Hematopoietic multipotent progenitor cell treated with erythropoietin and hydrocortisone succinate and interleukin-3 and kit ligand, for 15 days (in vitro differentiated cells): ENCODE measurements around the gene CABCOCO1.
"Not testable (repeated sequence)": the region's sequence is repeated elsewhere in the genome, so short reads cannot be mapped to it uniquely, and the experiment has no call there.

Source experiments
- DNase-seq: peaks from one replicate; pipeline ENCODE4 v3.0.0-alpha.2; 2015; ENCODE audit warnings: low spot score

The CABCOCO1 gene

GRCh38 chr10:61643316-61643751 lies 19.4 kb upstream of the CABCOCO1 start:
- DNase-seq = no peak

DNA sequence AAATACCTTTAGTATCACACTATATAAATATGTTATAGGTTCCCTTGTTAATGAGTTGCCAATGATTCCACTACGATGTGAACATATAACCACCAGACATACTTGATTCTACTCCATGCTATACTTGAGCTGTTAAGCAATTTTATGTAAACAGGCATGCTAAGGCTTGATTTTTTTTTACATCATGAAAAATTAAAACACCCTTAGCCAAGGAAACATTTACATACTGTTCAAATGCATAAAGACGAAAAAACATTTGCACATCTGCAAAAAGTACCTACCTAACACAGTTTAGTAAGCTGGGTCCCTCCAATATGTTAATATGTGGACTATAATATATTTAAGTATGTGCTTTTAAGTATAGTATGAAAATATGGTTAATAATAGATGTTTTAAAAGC lies 9.0 kb upstream of the CABCOCO1 start:
- DNase-seq = no peak

DNA sequence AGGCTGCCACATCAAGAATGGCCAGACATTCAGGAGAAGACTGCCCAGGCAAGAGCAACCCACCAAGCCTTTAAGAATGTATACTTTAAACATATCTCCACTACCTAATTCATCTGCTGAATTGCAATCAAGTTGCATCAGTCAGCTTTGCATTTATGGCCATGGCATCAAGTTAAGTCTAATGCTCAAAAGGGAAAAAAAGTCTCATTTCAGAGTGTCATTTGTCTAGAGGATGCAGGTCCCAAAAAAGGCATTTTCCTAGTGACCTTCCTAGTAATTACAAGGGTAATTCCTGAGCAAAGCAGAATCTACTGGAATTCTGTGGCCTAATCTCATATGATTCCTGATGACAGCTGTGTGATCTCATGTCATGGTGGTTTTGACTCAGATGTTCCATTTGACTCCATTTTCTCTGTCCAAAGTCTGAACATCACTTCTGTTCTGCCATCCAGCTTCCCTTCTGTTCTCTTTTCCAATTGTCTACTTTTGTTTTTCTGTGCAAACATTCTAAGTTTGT lies 7.3 kb upstream of the CABCOCO1 start:
- DNase-seq = no peak

GRCh38 chr10:61663466-61663865 lies 737 bp downstream of the CABCOCO1 start:
- DNase-seq = no peak

GRCh38 chr10:61664985-61665384 lies 2.3 kb downstream of the CABCOCO1 start:
- no peak for DNase-seq

DNA sequence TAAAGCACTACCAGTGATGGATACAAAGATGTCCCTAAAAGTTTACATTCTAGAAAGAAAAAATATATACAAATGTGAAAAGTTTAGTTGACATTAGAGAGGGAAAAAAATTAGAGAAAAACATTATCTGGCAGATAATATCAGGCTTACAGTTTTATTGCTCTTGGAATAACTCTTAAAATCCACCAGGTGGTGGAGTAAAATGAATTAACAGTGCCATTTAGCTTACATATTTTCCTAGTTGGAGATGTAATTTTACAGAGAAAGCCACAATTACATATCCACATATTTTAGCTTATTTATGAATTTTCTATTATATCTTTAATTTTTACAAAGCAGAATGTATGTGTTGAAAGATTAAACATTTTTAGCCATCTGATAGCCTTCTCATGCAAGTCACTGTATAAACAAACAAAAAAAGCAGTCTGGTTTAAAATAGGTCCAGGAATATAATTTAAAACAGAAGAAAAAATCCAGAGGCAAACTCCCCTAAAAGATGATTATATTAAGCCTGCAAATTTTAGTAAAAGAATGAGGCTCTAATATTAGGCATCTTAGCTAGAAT lies 6.5 kb downstream of the CABCOCO1 start:
- DNase-seq = no peak

- DNase-seq = no peak
These were observed 7.1 kb downstream of the CABCOCO1 start for GRCh38 chr10:61669849-61670248.

DNA sequence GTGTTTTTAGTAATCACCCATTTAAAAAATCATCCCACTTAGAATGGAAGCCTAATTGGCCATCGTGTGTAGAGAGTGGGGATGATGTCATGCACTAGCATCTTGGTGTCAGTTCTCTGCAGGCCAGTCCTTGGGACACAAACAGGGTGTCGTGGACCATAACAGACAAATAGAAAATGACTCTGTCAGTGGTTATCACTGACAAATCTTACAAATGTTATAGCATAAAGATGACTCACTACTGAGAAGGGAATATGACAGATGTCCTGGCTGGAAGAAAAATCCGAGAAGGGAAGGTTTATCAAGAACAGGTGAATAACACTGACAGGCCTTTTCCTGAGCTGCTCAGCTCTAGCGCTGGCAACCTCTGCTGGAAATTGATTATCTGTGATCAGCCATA lies 10.6 kb downstream of the CABCOCO1 start:
- DNase-seq = no peak

GRCh38 chr10:61682323-61682722 lies 19.6 kb downstream of the CABCOCO1 start:
- no peak for DNase-seq

GRCh38 chr10:61683319-61683718 lies 20.6 kb downstream of the CABCOCO1 start:
- DNase-seq = no peak

DNA sequence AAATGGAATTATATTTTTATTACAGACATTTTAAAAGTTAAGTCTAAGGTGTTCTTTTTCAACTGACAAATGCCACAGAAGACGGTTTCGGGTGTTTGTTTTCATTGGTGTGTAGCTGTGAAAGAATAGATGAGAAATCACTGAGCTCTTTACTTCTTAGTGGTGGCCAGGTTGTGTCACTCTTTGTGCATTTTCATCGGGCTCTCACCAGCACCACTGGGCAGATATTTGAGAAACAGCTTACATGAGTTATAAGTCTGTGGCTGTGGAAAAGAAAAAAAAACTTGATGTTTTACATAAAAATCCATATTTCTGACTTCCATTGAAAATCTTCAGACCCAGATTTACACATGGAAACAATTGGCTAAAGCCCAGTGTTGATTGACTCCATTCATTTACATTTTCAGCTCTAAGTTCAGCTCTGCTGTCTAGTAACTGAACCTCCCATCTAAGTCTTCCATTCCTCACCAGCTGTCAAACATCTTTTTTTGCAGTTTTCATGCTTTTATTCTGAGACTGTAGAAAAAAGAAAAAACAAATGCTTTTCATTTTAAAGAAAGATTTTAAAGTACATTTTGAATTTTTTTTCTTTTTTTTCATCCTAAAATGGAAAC lies 22.3 kb downstream of the CABCOCO1 start:
- DNase-seq = no peak

DNA sequence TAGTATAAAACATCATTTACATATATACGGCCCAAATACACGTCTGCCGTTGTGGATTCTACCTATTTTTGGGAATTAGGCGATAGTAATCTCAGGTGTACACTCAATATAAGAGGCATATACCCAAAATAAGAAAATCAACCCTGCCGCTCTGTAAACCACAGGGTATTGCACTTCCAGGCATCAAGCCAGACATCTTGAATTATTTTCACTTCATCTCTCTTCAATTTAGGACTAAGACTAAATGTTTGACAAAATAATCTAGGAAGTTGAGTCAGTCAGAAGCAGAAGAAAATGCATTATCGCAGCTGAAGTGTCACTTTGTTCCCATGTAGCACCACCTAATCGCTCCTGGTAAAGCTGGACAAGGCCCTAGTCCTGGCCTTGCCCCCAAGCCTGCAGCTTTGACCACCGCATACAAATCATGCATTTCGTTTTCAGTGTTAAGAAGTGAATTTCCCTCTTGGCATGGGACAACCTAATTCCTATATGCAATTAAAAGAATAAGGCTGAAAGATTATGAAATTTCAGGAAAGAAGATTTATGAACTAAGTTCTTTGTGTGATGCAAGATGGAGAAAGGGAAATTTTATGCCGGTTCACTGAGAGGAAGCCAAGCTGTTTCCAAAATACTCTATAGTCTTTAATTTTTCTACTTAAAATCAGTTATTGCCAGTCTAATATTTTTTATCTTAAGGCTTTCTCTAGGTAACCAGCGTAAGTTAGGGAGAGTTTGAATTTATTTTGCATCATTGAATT lies 26.0 kb downstream of the CABCOCO1 start:
- no peak for DNase-seq

GRCh38 chr10:61691667-61692066 lies 28.9 kb downstream of the CABCOCO1 start:
- DNase-seq = not testable (repeated sequence)

DNA sequence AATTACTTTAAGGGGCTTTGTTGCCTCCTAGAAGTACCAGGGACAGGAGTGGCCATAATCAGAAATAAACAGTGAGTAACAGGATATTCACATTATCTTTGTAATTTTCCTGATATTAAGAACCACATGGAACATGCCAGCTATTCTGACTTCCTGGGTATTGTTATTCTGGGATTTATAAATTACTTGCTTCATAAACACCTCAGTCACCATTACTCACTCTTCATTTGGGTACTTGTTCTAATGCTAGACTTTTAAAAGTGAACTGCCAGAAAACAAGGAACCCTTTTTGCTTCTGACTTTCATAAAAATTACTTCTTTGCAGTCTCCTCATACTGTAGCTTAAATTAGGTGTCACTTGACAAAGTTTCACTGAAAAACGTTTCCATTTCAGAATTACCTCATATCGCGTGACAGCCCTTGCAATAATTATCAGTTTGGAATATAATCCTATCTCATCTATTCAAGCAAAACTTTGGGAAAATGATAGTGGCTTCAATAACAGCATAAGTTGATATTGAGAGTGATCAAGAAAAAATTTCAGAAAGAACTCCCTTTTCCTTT lies 29.8 kb downstream of the CABCOCO1 start:
- no peak for DNase-seq

- DNase-seq = no peak
These were observed 36.4 kb downstream of the CABCOCO1 start for GRCh38 chr10:61698968-61699655.

GRCh38 chr10:61701055-61701705 lies 38.5 kb downstream of the CABCOCO1 start:
- no peak for DNase-seq

GRCh38 chr10:61701706-61702105 lies 39.0 kb downstream of the CABCOCO1 start:
- no peak for DNase-seq

DNA sequence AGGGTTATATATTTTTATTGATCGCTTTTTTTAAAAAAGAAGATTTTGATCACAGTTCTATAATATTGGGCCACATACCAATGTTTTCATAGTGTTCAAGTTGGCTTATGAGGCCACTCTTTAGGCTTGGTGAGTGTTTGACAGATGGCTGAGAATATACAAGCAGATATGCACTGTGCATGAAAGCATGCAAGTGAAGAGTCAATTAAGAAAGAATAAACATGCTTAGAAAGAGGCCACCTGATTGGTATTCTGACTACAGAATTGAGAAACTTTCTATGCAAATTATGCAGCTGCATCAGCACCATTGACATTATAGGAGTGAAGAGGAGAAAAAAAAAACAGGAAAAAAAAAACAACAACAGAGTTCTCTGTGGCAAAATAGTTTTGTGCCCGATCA lies 39.9 kb downstream of the CABCOCO1 start:
- no peak for DNase-seq

GRCh38 chr10:61705022-61705613 lies 42.4 kb downstream of the CABCOCO1 start:
- no peak for DNase-seq

DNA sequence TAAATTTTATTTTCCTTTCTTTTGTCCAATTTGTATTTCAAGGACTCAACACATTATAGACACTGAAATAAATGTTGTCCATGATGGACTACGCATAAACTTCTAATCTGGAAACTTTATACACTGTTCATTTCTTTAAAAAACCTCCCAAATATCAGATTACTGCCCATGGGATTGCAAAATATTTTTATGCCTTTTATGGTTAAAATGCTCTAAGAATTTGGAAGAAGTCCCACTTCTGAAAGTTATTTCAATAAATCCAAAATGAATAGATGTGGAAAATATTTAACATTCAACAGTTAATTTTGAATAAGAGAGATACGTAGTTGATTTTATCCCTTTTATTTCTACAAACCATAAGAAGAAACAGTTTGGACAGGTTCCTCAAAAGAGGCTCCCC lies 46.1 kb downstream of the CABCOCO1 start:
- no peak for DNase-seq

DNA sequence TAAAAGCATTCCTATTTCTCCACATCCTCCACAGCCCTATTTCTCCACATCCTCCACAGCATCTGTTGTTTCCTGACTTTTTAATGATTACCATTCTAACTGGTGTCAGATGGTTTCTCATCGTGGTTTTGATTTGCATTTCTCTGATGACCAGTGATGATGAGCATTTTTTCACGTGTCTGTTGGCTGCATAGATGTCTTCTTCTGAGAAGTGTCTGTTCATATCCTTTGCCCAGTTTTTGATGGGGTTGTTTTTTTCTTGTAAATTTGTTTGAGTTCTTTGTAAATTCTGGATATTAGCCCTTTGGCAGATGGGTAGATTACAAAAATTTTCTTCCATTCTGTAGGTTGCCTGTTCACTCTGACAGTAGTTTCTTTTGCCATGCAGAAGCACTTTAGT lies 49.4 kb downstream of the CABCOCO1 start:
- not testable (repeated sequence) for DNase-seq
